HepG2 (cell line): ENCODE results near the gene AMOTL1. TPM values are rescaled to one million over a fixed set of nuclear protein-coding genes. Genes with fewer than 3 reads are reported as not detected.

Experiments
- ATAC-seq: fragments of 200-7000 bp; cut with Tn5 transposase; 3 replicates; pipeline ENCODE4 v1.9.1; 2020; ENCODE audit warnings: mild to moderate bottlenecking, moderate library complexity
- BruUV-seq: library from RNA; stranded (reverse); fragments of 400-500 nt; replicated peaks from 2 replicates; lab custom pipeline; 2021; lab: Mats Ljungman, UMichigan
- CTCF ChIA-PET: fragments of 300-600 bp; formaldehyde crosslinking; extraction: SDS; loops from one replicate; lab custom pipeline; 2021; ENCODE audit warnings: low total read pairs, inconsistent platforms, low intra/inter-chr PET ratio; lab: Yijun Ruan, JAX
- POLR2A ChIA-PET: fragments of 350-600 bp; sonication (Branson Sonifier 250); formaldehyde crosslinking; loops from one replicate; lab custom pipeline; 2020; ENCODE audit warnings: antibody characterized with exemption, inconsistent platforms; lab: Yijun Ruan, JAX
- DNase-seq: peaks from one replicate; pipeline ENCODE4 v3.0.0-alpha.2; 2015; ENCODE audit warnings: low spot score
- FAIRE-seq: peaks from 3 replicates; lab custom pipeline; 2011; peaks lifted over from hg19 to GRCh38; lab: Jason Lieb, UNC
- H2AFZ ChIP-seq: one replicate; pipeline ENCODE4 v1.6.1; 2011; ENCODE audit warnings: low read length, inconsistent platforms
- H3K27ac ChIP-seq: fragments of 300-600 bp; 3 replicates; pipeline ENCODE4 v1.8.0; 2011; ENCODE audit warnings: mixed run types, mild to moderate bottlenecking, mixed read lengths, low read length, inconsistent platforms; ENCODE audit not compliant: insufficient read depth; ENCODE audit errors: extremely low read length
- H3K27me3 ChIP-seq, 2 experiments: fragments of 200-600 bp in 1 of 2; 2 replicates in 1 of 2; 3 replicates in 1 of 2; pipeline versions ENCODE4 v1.6.0 to v1.8.0; 2011; ENCODE audit warnings: low read length in 2 of 2, mild to moderate bottlenecking in 2 of 2, moderate library complexity in 2 of 2, inconsistent platforms in 1 of 2; ENCODE audit not compliant: insufficient read depth in 2 of 2, control insufficient read depth in 1 of 2
- H3K36me3 ChIP-seq, 2 experiments: fragments of 200-600 bp in 1 of 2; replicated peaks in 1 of 2; 2 replicates in 1 of 2; 3 replicates in 1 of 2; pipeline versions ENCODE4 v1.5.1 to v1.8.0; 2011; ENCODE audit warnings: low read length in 2 of 2, inconsistent platforms in 1 of 2; ENCODE audit not compliant: insufficient read depth in 2 of 2, control insufficient read depth in 1 of 2
- H3K4me1 ChIP-seq: 2 replicates; pipeline ENCODE4 v1.5.1; 2012; ENCODE audit warnings: low read length, inconsistent platforms; ENCODE audit not compliant: insufficient read depth
- H3K4me2 ChIP-seq: 2 replicates; pipeline ENCODE4 v1.6.0; 2011; ENCODE audit warnings: low read depth, low read length, inconsistent platforms
- H3K4me3 ChIP-seq, 3 experiments: fragments of 200-600 bp in 1 of 3; sonication (generic), shearing (Covaris generic) in 1 of 3; replicated peaks in 1 of 3; 2 replicates each; pipeline ENCODE4 v1.5.1; 2011 to 2016; ENCODE audit warnings: low read length in 3 of 3, inconsistent platforms in 2 of 3, low read depth in 2 of 3, mild to moderate bottlenecking in 2 of 3, control low read depth in 1 of 3, mixed read lengths in 1 of 3; ENCODE audit not compliant: insufficient read depth in 1 of 3
- H3K79me2 ChIP-seq: one replicate; pipeline ENCODE4 v1.6.1; 2011; ENCODE audit warnings: low read length, inconsistent platforms; ENCODE audit not compliant: insufficient read depth
- H3K9ac ChIP-seq: 2 replicates; pipeline ENCODE4 v1.6.0; 2011; ENCODE audit warnings: mild to moderate bottlenecking, low read depth, low read length, inconsistent platforms; ENCODE audit not compliant: insufficient read depth
- H3K9me3 ChIP-seq: 2 replicates; pipeline ENCODE4 v1.5.1; 2012; ENCODE audit warnings: mild to moderate bottlenecking, low read length
- H4K20me1 ChIP-seq: 2 replicates; pipeline ENCODE4 v1.6.0; 2011; ENCODE audit warnings: inconsistent platforms, mild to moderate bottlenecking, low read length, moderate library complexity; ENCODE audit not compliant: insufficient read depth
- HNRNPK ChIP-seq: fragments of 200-400 bp; formaldehyde crosslinking; IDR thresholded peaks from 2 replicates; pipeline ENCODE4 v1.6.1; 2018; ENCODE audit warnings: low read length, low read depth, moderate library complexity, mild to moderate bottlenecking; ENCODE audit not compliant: poor library complexity, severe bottlenecking
- NCOA5 ChIP-seq: sonication (generic); formaldehyde crosslinking; IDR thresholded peaks from 2 replicates; pipeline ENCODE4 v1.4.0; 2020; ENCODE audit warnings: missing genetic modification reagents
- PHB2 ChIP-seq: fragments of 450-650 bp; IDR thresholded peaks from 2 replicates; pipeline ENCODE4 v1.6.1; 2018; ENCODE audit not compliant: partially characterized antibody
- POGZ ChIP-seq: sonication (generic); formaldehyde crosslinking; IDR thresholded peaks from 2 replicates; pipeline ENCODE4 v1.4.0; 2020; ENCODE audit warnings: mild to moderate bottlenecking, missing genetic modification reagents
- RCOR2 ChIP-seq: IDR thresholded peaks from 2 replicates; pipeline ENCODE4 v1.6.1; 2016; ENCODE audit warnings: missing biosample characterization, missing genetic modification reagents
- SRSF4 ChIP-seq: fragments of 200-400 bp; formaldehyde crosslinking; IDR thresholded peaks from one replicate; pipeline ENCODE4 v1.6.1; 2018; ENCODE audit warnings: mild to moderate bottlenecking, low read depth, low read length, moderate library complexity; ENCODE audit not compliant: poor library complexity, severe bottlenecking
- TCF12 ChIP-seq, 2 experiments: fragments of 450-650 bp in 1 of 2; sonication (generic) in 1 of 2; formaldehyde crosslinking in 1 of 2; IDR thresholded peaks; 2 replicates each; pipeline versions ENCODE4 v1.6.1 to v1.8.0; 2017 to 2022; ENCODE audit warnings: antibody characterized with exemption in 1 of 2, mild to moderate bottlenecking in 1 of 2, missing genetic modification reagents in 1 of 2, moderate library complexity in 1 of 2
- ZNF7 ChIP-seq: IDR thresholded peaks from 2 replicates; pipeline ENCODE4 v1.6.1; 2016; ENCODE audit warnings: missing biosample characterization, missing genetic modification reagents
- WGBS: methylation state at CpG from one replicate; pipeline ENCODE4 v1.1.6; 2017; ENCODE audit warnings: low lambda C conversion rate; 5-methylcytosine and 5-hydroxymethylcytosine counted together
- in situ Hi-C: cut with HindIII; loops from 2 replicates; pipeline ENCODE4 v1.10.0; 2017; ENCODE audit warnings: low pct_unique_long_range_greater_than_20kb; ENCODE audit not compliant: extremely low pct_ligation_motif_present
- intact Hi-C: fragments of 100-400 bp; cut with micrococcal nuclease; formaldehyde crosslinking; loops from one replicate; pipeline ENCODE4 v1.10.0; 2022; ENCODE audit not compliant: unreplicated experiment
- polyA plus RNA-seq, 8 experiments: library from polyadenylated mRNA; depleted of rRNA in 3 of 8; stranded (reverse) in 7 of 8; unstranded in 1 of 8; fragments of >200 nt; fragmentation: Illumina TruSeq in 4 of 8; extraction: Trizol in 4 of 8; gene quantifications; 2 replicates each; pipeline versions ENCODE4 v1.2.1 to v1.2.3, GENCODE V29; 2011 to 2016; ENCODE audit warnings: low read depth in 4 of 8, missing spikeins in 1 of 8, mixed read lengths in 1 of 8; ENCODE audit not compliant: insufficient read depth in 1 of 8
- total RNA-seq, 5 experiments: library from RNA; depleted of rRNA; stranded (reverse); fragments of >200 nt; fragmentation: Illumina TruSeq; extraction: Trizol; gene quantifications; 2 replicates each; pipeline ENCODE4 v1.2.3, GENCODE V29; 2016; ENCODE audit warnings: low read depth in 1 of 5
- TF ChIP-seq, protein P1 (sequence below): sonication (generic); formaldehyde crosslinking; IDR thresholded peaks from 2 replicates; pipeline ENCODE4 v1.4.0; 2020; ENCODE audit warnings: mild to moderate bottlenecking, missing genetic modification reagents
- TF ChIP-seq, protein P2 (sequence below): sonication (generic); formaldehyde crosslinking; IDR thresholded peaks from 2 replicates; pipeline ENCODE4 v1.5.0; 2020; ENCODE audit warnings: missing genetic modification reagents, mild to moderate bottlenecking, borderline replicate concordance
- TF ChIP-seq, protein P3 (sequence below): sonication (generic); formaldehyde crosslinking; IDR thresholded peaks from 2 replicates; pipeline ENCODE4 v1.4.0; 2020; ENCODE audit warnings: mild to moderate bottlenecking, missing genetic modification reagents

The AMOTL1 gene
- total and polyA plus RNA-seq, 2 of the 13 experiments (the other 11 are each of a cell fraction or from before 2014, with no cell fraction given): 0.01 to 0.20 TPM

DNA sequence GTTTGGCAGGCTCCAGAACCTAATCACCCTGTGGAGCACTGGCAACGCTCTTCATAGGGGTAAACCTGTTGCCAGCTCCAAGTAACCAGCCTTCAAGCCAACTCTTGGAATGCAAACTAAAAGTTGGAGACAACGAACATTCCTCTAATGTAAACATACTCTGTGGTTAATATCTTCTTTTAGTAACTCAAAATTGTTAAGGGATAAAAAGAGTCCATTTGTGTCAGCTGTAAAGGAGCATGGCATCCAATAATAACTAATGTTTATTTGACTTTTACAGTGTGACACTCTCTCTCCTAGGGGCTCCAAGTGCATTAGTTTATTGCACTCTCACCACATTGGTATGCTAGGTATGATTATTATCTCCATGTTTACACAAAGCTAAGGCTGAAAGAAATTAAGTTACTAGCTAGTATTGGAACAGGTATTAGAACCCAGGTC, 31.0 kb upstream of the AMOTL1 start:
- in situ Hi-C loops (no loop called here), intact Hi-C loops (no loop called here)
- Histone ChIP-seq H3K36me3 (no peaks in the 10 kb centered on the region), H3K4me1 (peaks cover 9% of the 10 kb centered on the region), H3K79me2 (no peaks in the 10 kb centered on the region), H4K20me1 (no peaks in the 10 kb centered on the region), H3K4me2 (no peak overlapping the region), H3K27ac (no peak overlapping the region), H3K27me3 (peaks cover 4 to 30% of the 10 kb centered on the region in 2 experiments; a peak in 4 of 5 replicates), H3K9ac (no peak overlapping the region), H2AFZ (no peak overlapping the region), H3K4me3 (no peak overlapping the region), H3K9me3 (no peaks in the 10 kb centered on the region)
- CTCF ChIA-PET: no interaction called here
- DNase-seq: peak; percentile 11
- no peak for FAIRE-seq
- POLR2A ChIA-PET: no interaction called here
- 46% methylated on average over 2 of the region's 2 CpGs for WGBS
- no TSS peak for BruUV-seq
- ATAC-seq: no peak; the same call in 2 of the 3 replicates
- TF ChIP-seq, protein P1, sequence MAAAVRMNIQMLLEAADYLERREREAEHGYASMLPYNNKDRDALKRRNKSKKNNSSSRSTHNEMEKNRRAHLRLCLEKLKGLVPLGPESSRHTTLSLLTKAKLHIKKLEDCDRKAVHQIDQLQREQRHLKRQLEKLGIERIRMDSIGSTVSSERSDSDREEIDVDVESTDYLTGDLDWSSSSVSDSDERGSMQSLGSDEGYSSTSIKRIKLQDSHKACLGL (CRISPR knock-in tag): no peak
- TF ChIP-seq SRSF4 (no peak), POGZ (no peak), HNRNPK (no peak), ZNF7 (CRISPR knock-in tag) (no peak), TCF12 (IDR thresholded peaks at IDR 0.05) (no peak), TCF12 (CRISPR knock-in tag; IDR thresholded peaks at IDR 0.05) (no peak), PHB2 (no peak), RCOR2 (CRISPR knock-in tag) (no peak), NCOA5 (CRISPR knock-in tag) (no peak)
- TF ChIP-seq, protein P2, sequence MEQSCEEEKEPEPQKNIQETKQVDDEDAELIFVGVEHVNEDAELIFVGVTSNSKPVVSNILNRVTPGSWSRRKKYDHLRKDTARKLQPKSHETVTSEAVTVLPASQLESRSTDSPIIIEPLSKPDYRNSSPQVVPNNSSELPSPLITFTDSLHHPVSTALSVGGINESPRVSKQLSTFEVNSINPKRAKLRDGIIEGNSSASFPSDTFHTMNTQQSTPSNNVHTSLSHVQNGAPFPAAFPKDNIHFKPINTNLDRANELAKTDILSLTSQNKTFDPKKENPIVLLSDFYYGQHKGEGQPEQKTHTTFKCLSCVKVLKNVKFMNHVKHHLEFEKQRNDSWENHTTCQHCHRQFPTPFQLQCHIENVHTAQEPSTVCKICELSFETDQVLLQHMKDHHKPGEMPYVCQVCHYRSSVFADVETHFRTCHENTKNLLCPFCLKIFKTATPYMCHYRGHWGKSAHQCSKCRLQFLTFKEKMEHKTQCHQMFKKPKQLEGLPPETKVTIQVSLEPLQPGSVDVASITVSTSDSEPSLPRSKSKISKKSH (CRISPR knock-in tag): no peak
- TF ChIP-seq, protein P3, sequence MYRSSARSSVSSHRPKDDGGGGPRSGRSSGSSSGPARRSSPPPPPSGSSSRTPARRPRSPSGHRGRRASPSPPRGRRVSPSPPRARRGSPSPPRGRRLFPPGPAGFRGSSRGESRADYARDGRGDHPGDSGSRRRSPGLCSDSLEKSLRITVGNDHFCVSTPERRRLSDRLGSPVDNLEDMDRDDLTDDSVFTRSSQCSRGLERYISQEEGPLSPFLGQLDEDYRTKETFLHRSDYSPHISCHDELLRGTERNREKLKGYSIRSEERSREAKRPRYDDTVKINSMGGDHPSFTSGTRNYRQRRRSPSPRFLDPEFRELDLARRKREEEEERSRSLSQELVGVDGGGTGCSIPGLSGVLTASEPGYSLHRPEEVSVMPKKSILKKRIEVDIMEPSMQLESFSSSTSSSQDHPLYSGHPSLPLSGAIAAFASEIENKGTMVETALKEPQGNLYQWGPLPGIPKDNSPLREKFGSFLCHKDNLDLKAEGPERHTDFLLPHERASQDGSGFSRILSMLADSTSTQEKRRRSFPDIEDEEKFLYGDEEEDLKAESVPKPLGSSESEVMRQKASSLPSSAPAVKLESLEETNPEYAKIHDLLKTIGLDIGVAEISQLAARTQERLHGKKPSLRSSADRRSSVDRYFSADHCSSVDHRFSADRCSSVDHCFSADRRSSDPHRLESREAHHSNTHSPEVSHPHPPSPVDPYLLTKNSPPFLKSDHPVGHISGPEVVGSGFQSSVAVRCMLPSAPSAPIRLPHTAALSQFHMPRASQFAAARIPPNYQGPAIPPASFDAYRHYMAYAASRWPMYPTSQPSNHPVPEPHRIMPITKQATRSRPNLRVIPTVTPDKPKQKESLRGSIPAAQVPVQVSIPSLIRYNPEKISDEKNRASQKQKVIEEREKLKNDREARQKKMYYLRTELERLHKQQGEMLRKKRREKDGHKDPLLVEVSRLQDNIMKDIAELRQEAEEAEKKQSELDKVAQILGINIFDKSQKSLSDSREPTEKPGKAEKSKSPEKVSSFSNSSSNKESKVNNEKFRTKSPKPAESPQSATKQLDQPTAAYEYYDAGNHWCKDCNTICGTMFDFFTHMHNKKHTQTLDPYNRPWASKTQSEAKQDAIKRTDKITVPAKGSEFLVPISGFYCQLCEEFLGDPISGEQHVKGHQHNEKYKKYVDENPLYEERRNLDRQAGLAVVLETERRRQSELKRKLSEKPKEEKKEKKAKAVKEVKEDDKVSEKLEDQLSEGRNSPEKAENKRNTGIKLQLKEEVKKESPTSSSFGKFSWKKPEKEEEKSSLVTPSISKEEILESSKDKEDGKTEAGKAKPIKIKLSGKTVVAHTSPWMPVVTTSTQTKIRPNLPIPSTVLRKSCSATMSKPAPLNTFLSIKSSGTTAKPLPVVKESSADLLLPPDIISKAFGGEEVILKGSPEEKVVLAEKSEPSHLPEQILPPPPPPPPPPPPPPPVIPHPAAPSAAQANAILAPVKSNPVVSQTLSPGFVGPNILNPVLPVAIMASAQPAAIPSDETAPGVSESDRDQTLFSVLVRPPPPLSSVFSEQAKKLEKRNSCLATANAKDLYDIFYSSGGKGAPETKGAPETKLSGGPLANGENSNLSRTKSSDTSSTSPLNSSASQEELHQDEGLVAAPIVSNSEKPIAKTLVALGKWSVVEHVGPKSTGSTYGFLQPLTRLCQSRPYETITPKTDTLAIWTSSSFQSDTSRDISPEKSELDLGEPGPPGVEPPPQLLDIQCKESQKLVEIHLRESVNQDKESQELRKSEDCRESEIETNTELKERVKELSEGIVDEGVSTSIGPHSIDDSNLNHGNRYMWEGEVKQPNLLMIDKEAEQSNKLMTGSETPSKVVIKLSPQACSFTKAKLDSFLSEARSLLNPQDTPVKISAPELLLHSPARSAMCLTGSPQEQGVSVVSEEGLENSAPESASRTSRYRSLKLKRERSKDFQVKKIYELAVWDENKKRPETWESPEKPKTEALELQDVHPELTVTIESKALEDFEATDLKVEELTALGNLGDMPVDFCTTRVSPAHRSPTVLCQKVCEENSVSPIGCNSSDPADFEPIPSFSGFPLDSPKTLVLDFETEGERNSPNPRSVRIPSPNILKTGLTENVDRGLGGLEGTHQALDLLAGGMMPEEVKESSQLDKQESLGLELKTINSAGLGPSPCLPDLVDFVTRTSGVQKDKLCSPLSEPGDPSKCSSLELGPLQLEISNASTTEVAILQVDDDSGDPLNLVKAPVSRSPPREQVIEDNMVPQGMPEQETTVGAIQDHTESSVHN (CRISPR knock-in tag): no peak
